HepG2 (cell line): Measurements from ENCODE around the gene SLC22A7. TPM values are rescaled to one million over a fixed set of nuclear protein-coding genes. Genes with fewer than 3 reads are reported as not detected.

Experiments used
- MTF1 ChIP-seq: sonication (generic); formaldehyde crosslinking; IDR thresholded peaks from 2 replicates; pipeline ENCODE4 v1.5.0; 2020; ENCODE audit warnings: missing genetic modification reagents
- PCBP2 ChIP-seq: fragments of 200-400 bp; formaldehyde crosslinking; optimal IDR thresholded peaks from 2 replicates; pipeline ENCODE3; 2018; ENCODE audit warnings: low read length, low read depth; ENCODE audit not compliant: poor library complexity, severe bottlenecking
- PRDM15 ChIP-seq: sonication (generic); formaldehyde crosslinking; IDR thresholded peaks from 2 replicates; pipeline ENCODE4 v1.4.0; 2020; ENCODE audit warnings: missing genetic modification reagents
- RBM22 ChIP-seq: fragments of 200-400 bp; formaldehyde crosslinking; optimal IDR thresholded peaks from 2 replicates; pipeline ENCODE3; 2017; ENCODE audit warnings: mild to moderate bottlenecking, low read length, moderate library complexity
- RERE ChIP-seq: IDR thresholded peaks from 2 replicates; pipeline ENCODE4 v1.6.1; 2016; ENCODE audit warnings: low read depth, missing genetic modification reagents, missing compliant biosample characterization
- RFX3 ChIP-seq: IDR thresholded peaks from 2 replicates; pipeline ENCODE4 v1.6.1; 2016; ENCODE audit warnings: missing biosample characterization, missing genetic modification reagents
- ZBED4 ChIP-seq: sonication (generic); formaldehyde crosslinking; IDR thresholded peaks from 2 replicates; pipeline ENCODE4 v1.4.0; 2020; ENCODE audit warnings: missing genetic modification reagents, borderline replicate concordance
- ZBTB38 ChIP-seq: sonication (generic); formaldehyde crosslinking; IDR thresholded peaks from 2 replicates; pipeline ENCODE4 v1.5.1; 2020; ENCODE audit warnings: mild to moderate bottlenecking, missing genetic modification reagents
- ZBTB8A ChIP-seq: sonication (generic); formaldehyde crosslinking; IDR thresholded peaks from 2 replicates; pipeline ENCODE4 v1.4.0; 2020; ENCODE audit warnings: mild to moderate bottlenecking, low read depth, missing genetic modification reagents, borderline replicate concordance
- ZNF12 ChIP-seq: sonication (generic); formaldehyde crosslinking; IDR thresholded peaks from 2 replicates; pipeline ENCODE4 v1.5.0; 2020; ENCODE audit warnings: missing genetic modification reagents
- ZNF333 ChIP-seq: sonication (generic); formaldehyde crosslinking; IDR thresholded peaks from 2 replicates; pipeline ENCODE4 v1.4.0; 2020; ENCODE audit warnings: mild to moderate bottlenecking, missing genetic modification reagents, borderline replicate concordance
- ZNF639 ChIP-seq: conservative IDR thresholded peaks from 2 replicates; pipeline ENCODE4 v1.6.1; 2018; ENCODE audit warnings: missing genetic modification reagents
- ZNF777 ChIP-seq: sonication (generic); formaldehyde crosslinking; IDR thresholded peaks from 2 replicates; pipeline ENCODE4 v1.4.0; 2020; ENCODE audit warnings: missing genetic modification reagents
- polyA plus RNA-seq, 8 experiments: library from polyadenylated mRNA; depleted of rRNA in 3 of 8; stranded (reverse) in 7 of 8; unstranded in 1 of 8; fragments of >200 nt; fragmentation: Illumina TruSeq in 4 of 8; extraction: Trizol in 4 of 8; gene quantifications; 2 replicates each; pipeline versions ENCODE4 v1.2.1 to v1.2.3, GENCODE V29; 2011 to 2016; ENCODE audit warnings: low read depth in 4 of 8, missing spikeins in 1 of 8, mixed read lengths in 1 of 8; ENCODE audit not compliant: insufficient read depth in 1 of 8
- total RNA-seq, 5 experiments: library from RNA; depleted of rRNA; stranded (reverse); fragments of >200 nt; fragmentation: Illumina TruSeq; extraction: Trizol; gene quantifications; 2 replicates each; pipeline ENCODE4 v1.2.3, GENCODE V29; 2016; ENCODE audit warnings: low read depth in 1 of 5

The SLC22A7 gene
- total and polyA plus RNA-seq, 2 of the 13 experiments (the other 11 are each of a cell fraction or from before 2014, with no cell fraction given), result 5.3 to 22.6 TPM

- TF ChIP-seq RFX3 (CRISPR knock-in tag) (no peak), ZNF12 (CRISPR knock-in tag) (no peak), ZNF777 (no peak), PRDM15 (no peak), RERE (CRISPR knock-in tag) (0 out of 2 replicates have a peak, but pooled peaks have one; percentile 35), ZBED4 (CRISPR knock-in tag) (no peak), ZBTB38 (no peak; the same call in 1 of the 2 replicates), ZNF639 (CRISPR knock-in tag) (peak; percentile 1; the same call in 1 of the 2 replicates), ZBTB8A (CRISPR knock-in tag) (no peak), PCBP2 (no peak), RBM22 (no peak), MTF1 (CRISPR knock-in tag) (no peak), ZNF333 (CRISPR knock-in tag) (peak; percentile 91)
These were observed 20.2 kb upstream of the SLC22A7 start (continued) for GRCh38 chr6:43277643-43278523.
